GM18868 (cell line): ENCODE results near the gene LRRC74B.

Experiments used
- ATAC-seq: cut with Tn5 transposase; IDR thresholded peaks from one replicate; pipeline ENCODE4 v1.9.1; 2021; ENCODE audit warnings: mild to moderate bottlenecking, moderate library complexity; ENCODE audit not compliant: unreplicated experiment

The LRRC74B gene

DNA sequence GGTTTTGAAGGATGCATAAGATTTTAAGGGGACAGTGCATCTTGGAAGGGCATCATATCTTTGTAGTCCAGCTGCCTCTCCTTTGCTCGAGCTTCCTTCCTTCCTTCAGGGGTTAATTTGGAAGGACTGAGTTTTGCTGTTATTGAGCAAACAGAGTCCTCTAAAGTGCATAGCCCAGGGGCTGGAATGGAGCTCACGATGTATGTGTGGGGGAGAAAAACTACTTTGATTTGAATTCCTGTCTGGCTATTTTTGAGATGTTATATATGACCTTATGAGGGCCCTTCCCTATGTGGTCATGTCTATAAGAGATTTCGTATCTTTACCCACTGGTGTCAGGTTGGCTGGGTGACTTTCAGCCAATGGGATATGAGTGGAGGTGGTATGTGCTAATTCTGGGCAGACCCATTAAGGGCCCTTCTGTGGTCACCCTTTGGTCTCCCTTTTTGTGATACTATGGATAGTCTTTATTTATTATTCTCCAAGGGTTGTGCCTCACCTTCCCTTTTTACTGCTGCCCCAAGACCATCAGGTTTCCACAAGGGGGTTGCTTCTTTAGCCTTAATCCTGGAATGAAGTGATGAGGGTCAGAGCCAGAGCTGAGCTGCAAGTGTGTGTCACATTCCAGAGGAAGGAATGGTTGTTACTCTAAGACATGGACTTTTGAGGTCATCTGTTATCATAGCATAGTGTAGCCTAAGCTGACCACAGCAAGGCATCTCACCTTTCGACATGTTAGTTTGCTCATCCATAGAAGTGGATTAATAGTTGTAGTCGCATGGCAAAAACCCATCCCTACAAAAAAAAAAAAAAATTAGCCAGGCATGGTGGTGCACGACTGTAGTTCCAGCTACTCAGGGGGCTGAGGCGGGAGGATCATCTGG lies 54.6 kb downstream of the LRRC74B start:
- ATAC-seq, result no peak

DNA sequence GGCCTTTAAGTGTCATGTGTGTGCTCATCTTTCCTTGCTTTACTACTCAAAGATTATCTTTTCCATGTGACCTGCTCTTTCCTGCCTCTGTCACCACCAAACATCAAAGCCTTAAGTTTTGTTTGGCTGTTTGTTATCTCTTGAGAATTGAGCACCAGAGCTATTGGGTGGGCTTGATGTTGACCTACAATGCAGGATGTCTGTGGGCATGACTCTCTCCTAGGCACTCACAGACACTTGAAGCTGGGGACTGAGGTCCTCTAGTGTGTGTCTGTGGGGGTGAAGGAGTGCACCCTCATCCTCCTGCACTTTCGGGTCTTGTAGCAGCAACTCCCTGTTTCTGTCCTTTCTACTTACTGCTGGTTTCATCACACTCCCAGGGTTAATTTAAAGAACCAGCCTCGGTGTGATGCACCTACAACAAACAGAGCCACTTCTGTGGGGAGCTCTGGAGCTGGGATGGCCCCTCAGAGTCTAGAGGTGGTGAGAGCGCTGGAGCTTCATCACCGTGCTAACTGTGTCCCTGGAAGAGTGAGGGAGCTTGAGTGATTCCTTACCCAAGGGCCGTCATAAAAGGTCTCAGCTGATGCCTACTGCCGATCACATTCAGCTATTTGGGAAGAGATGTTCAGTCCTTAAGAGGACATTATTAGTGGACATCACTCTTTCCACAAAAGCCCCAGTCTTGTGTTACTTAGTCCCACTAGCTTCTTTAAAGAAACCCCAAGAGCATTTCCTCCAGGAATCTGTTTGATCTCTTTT lies 56.3 kb downstream of the LRRC74B start:
- no peak for ATAC-seq

DNA sequence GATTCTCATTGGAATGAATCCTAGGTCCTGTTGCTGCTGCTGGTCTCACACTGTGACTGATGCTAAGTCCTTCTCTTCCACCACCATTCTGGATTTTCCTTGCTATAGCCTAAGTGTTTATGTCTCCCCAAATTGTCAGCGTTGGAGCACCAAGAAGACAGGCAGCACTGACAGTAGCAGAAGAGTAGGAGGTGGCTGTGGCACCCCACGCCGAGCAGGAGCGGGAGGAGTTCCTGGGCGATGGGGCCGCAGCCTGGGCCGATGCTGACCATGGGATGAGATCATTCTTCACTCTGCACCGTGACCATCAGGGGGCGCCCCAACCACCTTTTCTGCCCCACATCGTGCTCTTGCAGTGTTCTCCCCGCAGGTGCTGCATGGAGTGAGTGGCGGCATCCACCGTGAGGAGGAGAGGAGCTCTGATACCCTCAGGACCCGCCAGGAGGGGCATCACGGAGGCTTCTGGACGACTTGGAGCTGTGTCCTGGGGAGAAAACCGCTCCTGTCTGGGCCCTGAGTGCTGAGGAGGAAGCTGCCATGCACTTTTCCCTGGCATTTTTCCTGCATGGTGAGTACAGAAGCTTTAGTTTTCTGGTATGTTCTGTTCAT lies 57.0 kb downstream of the LRRC74B start:
- ATAC-seq, result no peak

DNA sequence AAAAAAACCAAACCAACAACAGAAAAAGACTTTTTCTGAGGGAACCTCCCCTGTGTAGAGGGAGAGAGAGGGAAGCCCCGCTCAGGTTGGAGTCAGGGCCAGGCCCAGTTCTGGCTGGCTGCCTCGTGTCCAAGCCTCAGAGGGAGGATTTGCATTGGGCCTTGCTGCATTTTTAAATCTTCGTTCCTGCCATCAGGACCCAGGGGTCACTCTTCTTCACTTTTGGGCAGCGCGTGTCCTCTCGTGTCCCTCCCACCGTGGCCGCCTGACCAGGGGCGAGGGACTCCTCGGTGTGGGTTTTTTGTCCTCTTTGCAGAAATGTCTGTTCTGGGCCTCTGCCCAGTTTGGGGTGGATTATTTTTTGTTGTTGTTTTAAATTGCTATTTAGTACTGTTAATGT lies 57.9 kb downstream of the LRRC74B start:
- ATAC-seq, result no peak

DNA sequence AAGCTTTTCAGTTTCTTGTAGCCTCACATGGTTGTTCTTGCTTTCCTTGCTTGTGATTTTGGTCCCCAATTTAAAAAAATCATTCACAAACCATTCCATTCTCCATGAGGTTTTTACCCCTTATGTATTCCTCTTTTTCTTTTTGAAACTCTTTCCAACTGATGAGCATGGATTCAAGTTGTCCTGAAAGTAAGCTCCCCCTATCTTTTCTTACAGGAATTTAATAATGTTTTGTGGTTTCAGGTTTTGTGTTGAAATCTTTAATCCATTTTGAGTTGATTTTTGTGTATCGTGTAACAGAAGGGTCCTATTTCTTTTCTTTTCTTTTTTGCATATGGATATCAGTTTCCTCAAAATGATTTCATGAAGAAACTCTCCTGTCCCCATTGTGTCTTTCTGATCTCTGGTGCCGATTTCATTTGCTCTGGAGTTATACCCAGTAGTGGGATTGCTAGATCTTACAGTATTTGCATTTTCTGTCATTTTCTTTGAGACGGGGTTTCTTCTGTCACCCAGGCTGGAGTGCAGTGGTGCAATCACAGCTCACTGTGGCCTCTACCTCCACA lies 58.5 kb downstream of the LRRC74B start:
- no peak for ATAC-seq

DNA sequence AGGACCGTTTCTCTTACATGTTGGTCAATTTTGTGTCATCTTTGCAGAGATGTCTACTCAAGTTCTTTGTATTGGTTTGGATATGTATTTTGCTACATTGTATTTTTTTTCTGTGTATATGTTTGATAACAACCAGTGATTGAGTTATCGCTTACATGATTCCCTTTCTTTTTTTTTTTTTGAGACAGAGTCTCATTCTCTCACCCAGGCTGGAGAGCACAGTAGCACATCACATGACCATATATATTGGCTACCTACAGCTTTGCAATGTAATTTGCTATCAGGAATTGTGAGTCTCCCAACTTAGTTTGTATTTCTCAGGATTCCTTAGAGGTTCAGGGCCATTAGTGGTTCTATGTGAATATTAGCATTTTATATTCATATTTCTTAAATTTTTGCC lies 59.5 kb downstream of the LRRC74B start:
- no peak for ATAC-seq

DNA sequence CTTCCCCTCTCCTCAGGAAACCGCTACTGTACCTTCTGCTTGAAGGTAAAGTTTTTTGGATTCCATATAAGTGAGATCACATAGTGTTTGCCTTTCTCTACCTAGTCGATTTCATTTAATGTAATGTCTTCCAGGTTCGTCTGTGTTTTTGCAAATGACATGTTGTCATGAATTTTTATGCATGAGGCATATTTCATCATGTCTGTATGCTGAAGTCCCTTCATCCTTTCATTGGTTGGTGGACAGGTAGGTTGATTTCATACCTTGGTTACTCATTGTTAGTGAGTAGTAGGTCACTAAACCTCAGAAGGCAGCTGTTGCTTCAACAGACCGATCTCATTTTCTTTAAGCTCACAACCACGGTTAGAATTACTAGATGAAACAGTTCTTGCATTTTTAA lies 60.3 kb downstream of the LRRC74B start:
- ATAC-seq, result no peak

DNA sequence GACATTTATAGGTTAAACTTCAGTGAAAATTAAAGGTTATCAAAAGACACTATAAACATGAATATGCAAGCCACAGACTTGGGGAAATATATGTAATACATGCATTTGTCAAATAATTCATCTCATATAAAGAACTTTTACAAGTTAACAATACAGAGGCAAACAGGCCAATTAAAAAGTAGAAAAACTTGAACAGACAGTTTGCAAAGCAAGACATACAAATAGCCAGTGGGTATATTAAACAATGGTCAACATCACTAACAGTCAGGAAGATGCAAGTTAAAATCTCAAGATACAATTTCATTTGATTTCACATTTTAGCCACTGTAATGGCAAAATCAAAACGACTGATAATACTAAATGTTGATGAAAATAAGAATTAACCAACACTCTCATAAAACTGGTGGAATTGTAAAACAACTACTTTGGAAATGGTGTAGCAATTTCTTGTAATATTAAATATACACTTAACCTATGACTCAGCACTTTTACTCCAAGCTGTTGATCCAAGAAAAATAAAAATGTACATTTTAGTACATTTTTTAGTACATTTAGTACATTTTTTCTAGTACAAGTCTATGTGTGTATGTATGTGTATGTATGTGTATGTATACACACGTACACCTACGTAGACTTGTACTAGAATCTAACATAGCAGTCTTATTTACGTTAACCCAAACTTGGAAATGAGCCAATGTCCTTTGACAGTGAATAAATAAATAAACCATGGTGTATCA lies 62.8 kb downstream of the LRRC74B start:
- ATAC-seq, result no peak
